EH (cell line): ENCODE results near the gene PRDX1.

Experiments used
- DNase-seq: peaks from one replicate; pipeline ENCODE4 v3.0.0-alpha.2; 2015; ENCODE audit warnings: low read depth

PRDX1 gene

DNA sequence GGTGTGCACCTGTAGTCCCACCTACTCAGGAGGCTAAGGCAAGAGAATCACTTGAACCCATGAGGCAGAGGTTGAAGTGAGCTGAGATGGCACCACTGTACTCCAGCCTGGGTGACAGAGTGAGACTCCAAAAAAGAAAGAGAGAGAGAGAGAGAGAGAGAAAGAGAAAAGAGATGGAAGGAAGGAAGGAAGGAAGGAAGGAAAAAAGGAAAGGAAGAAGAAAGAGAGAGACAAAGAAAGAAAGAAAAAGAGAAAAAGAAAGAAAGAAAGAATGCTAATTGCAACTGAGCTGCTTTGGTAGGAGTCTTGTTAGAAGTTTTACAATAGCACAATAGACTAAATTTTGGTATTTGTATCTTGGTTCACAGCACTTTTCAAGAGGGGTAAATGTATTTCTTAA, 56.4 kb downstream of the PRDX1 start:
- no peak for DNase-seq
